Adrenal gland (tissue), 12 donors: ENCODE results near the gene ZNF446. TPM values are rescaled to one million over a fixed set of nuclear protein-coding genes. Genes with fewer than 3 reads are reported as not detected.

Experiments
- DNase-seq, 7 donors: peaks; one replicate each; pipeline ENCODE4 v3.0.0-alpha.2; 2019 to 2020
- H3K27ac ChIP-seq, 5 donors: fragments of 200-600 bp; sonication (generic) in 4 of 5; 1 replicate in 3 of 5; 2 replicates in 2 of 5; pipeline versions ENCODE4 v1.5.1 to v1.8.0; 2016 to 2020; ENCODE audit warnings: mild to moderate bottlenecking in 1 of 5
- H3K27me3 ChIP-seq: fragments of 200-600 bp; 2 replicates; pipeline ENCODE4 v1.8.0; 2021
- H3K36me3 ChIP-seq, 2 donors: fragments of 200-600 bp; replicated peaks in 1 of 2; 1 replicate in 1 of 2; 2 replicates in 1 of 2; pipeline versions ENCODE4 v1.5.1 to v1.8.0; 2018 to 2022
- H3K4me1 ChIP-seq, 2 donors: fragments of 200-600 bp; replicated peaks in 1 of 2; 1 replicate in 1 of 2; 2 replicates in 1 of 2; pipeline versions ENCODE4 v1.5.1 to v1.8.0; 2018 to 2021
- H3K4me3 ChIP-seq, 4 donors: fragments of 200-600 bp; sonication (generic) in 3 of 4; one replicate each; pipeline ENCODE4 v1.5.1; 2016 to 2018
- H3K9me3 ChIP-seq, 3 donors: fragments of 200-600 bp; sonication (generic) in 1 of 3; replicated peaks in 1 of 3; 1 replicate in 2 of 3; 2 replicates in 1 of 3; pipeline versions ENCODE4 v1.5.1 to v1.8.0; 2016 to 2021
- POLR2A ChIP-seq, 2 donors: fragments of 450-650 bp; IDR thresholded peaks; one replicate each; pipeline ENCODE4 v1.6.1; 2017; ENCODE audit warnings: antibody characterized with exemption in 2 of 2, mild to moderate bottlenecking in 2 of 2, moderate library complexity in 1 of 2
- WGBS, 4 donors: extraction: QIAGEN DNeasy Blood & Tissue Kit in 2 of 4; methylation state at CpG; one replicate each; pipeline versions ENCODE4 v1.1.5 to v1.1.7; 2013 to 2017; 5-methylcytosine and 5-hydroxymethylcytosine counted together
- intact Hi-C, 2 donors: fragments of 100-400 bp; cut with DNase I; formaldehyde crosslinking; loops; one replicate each; pipeline versions ENCODE4 v1.14.1 to v1.15.0; 2022 to 2023
- polyA plus RNA-seq, 3 donors: library from polyadenylated mRNA; stranded (reverse); fragments of 200-250 nt in 2 of 3; fragments of 350-450 nt in 1 of 3; fragmentation: Illumina TruSeq in 1 of 3; extraction: RNeasy Lipid Tissue Mini Kit (QIAGEN cat#74804) in 1 of 3; gene quantifications; one replicate each; pipeline ENCODE4 v1.2.3, GENCODE V29; 2013 to 2014
- total RNA-seq, 9 donors: library from RNA; depleted of rRNA in 4 of 9; stranded (reverse); fragments of >200 nt in 4 of 9; fragments of 120-200 nt in 1 of 9; fragmentation: NEBNext Ultra II Directional in 1 of 9; extraction: Animal tissue kit (Norgen Biotek cat#: 25700) in 1 of 9; gene quantifications; one replicate each; pipeline versions ENCODE4 v1.1.0 to v1.2.4, GENCODE V29; 2013 to 2023
- TF ChIP-seq, protein P1 (sequence below), 6 experiments: fragments of 450-650 bp in 4 of 6; fragments of 200-600 bp in 2 of 6; sonication (generic) in 1 of 6; IDR thresholded peaks; 1 replicate in 5 of 6; 2 replicates in 1 of 6; pipeline versions ENCODE4 v1.5.1 to v1.8.0; 2016 to 2021; ENCODE audit warnings: antibody characterized with exemption in 6 of 6, mild to moderate bottlenecking in 2 of 6, moderate library complexity in 1 of 6
- donor health status: healthy with polysubstance abuse.
- donor health status: Bipolar disorder and iron deficiency.
- donor health status: DM: yes; HTN: yes; CAD: no.
- donor health status: DM: no; HTN: no; CAD: no.
- donor health status: DM: no; HTN: no; CAD: no.
- donor health status: DM: yes; HTN: yes; CAD: no.

The ZNF446 gene
- total and polyA plus RNA-seq, 12 donors: 2.7 to 30.8 (median 15.0) TPM

DNA sequence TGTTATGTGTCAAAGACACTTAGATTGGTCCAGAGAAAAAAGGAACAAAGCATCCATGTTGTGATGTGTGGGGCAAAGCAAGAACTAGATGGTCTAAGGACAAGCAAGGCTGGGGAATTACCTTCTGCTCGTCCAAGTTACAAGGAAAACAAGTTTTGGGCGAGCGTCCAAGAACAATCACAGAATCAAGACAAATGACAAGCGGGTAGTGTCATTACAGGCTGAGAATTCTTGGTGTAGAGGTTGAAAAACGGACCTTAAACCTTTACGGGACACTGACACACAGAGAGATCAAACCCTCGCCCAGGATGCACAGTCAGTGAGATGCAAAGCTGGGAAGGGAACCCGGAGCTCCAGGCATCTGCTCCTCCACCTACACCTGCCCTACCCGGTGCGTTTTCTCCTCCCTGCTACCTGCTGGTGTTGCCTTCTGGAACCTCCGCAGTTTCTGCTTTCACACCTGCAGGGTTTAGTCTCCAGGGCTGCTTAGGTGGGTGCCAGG lies 25.2 kb upstream of the ZNF446 start:
- intact Hi-C loops: no loop called here
- Histone ChIP-seq H3K36me3 (peaks cover 0 to 5% of the 10 kb centered on the region in 2 donors), H3K27ac (peak overlapping the region in 1 of 5 donors; percentile 74), H3K4me3 (peak overlapping the region in 3 of 4 donors; percentile 81 to 99 (median 90)), H3K4me1 (peaks cover 6 to 9% of the 10 kb centered on the region in 2 donors), H3K27me3 (no peaks in the 10 kb centered on the region), H3K9me3 (no peaks in the 10 kb centered on the region)
- peak in 2 of 7 donors; percentile 55 for DNase-seq
- no peak for TF ChIP-seq POLR2A (IDR thresholded peaks at IDR 0.05)
- TF ChIP-seq, protein P1, sequence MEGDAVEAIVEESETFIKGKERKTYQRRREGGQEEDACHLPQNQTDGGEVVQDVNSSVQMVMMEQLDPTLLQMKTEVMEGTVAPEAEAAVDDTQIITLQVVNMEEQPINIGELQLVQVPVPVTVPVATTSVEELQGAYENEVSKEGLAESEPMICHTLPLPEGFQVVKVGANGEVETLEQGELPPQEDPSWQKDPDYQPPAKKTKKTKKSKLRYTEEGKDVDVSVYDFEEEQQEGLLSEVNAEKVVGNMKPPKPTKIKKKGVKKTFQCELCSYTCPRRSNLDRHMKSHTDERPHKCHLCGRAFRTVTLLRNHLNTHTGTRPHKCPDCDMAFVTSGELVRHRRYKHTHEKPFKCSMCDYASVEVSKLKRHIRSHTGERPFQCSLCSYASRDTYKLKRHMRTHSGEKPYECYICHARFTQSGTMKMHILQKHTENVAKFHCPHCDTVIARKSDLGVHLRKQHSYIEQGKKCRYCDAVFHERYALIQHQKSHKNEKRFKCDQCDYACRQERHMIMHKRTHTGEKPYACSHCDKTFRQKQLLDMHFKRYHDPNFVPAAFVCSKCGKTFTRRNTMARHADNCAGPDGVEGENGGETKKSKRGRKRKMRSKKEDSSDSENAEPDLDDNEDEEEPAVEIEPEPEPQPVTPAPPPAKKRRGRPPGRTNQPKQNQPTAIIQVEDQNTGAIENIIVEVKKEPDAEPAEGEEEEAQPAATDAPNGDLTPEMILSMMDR (IDR thresholded peaks at IDR 0.05): no peak
- 3 to 7% (median 5%) methylated on average over 7 to 11 of the region's 11 CpGs for WGBS, 4 donors

- peak; percentile 96 to 99 (median 97) for DNase-seq
- Histone ChIP-seq H3K4me1 (peaks cover 6 to 9% of the 10 kb centered on the region in 2 donors), H3K27me3 (no peaks in the 10 kb centered on the region), H3K27ac (peak within 1 kb of the TSS in 2 of 5 donors; percentile 63 to 74), H3K36me3 (peaks cover 0 to 10% of the 10 kb centered on the region in 2 donors), H3K9me3 (no peaks in the 10 kb centered on the region), H3K4me3 (peak within 1 kb of the TSS in 3 of 4 donors; percentile 81 to 99 (median 90))
- peak; percentile 49 to 56 for TF ChIP-seq POLR2A (IDR thresholded peaks at IDR 0.05)
- TF ChIP-seq, protein P1 (IDR thresholded peaks at IDR 0.05): no peak
- intact Hi-C loops: no loop called here
- WGBS, 4 donors: 0 to 4% (median 0%) methylated on average over 5 to 79 of the region's 79 CpGs
Measured at GRCh38 chr19:58451358-58452101, 24.6 kb upstream of the ZNF446 start, which contains the start of gene ZNF324B. TSS of gene ZNF324B (plus strand) at chr19:58451622. CDS start at chr19:58453702, 2,080 bp downstream.

DNA sequence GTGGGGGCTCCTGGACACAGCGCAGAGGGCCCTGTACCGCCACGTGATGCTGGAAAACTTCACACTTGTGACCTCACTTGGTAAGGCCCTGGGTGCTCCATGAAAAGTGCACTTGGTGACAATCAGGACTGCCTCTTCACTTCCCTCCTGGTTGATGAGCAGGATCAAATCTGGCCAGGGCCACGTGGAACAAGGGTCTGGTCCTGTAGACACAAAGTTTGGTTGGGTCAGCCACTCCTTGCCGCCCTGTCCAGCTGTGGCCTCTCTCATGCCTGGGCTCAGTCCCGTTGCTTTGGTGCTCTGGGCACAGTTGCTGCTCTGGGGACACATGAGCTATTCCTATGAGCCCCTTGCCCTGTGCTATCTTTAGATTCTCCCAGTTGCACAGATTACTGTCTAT lies 22.4 kb upstream of the ZNF446 start:
- DNase-seq: no peak
- intact Hi-C loops: no loop called here
- no peaks in the 10 kb centered on the region for H3K9me3 ChIP-seq
- H3K36me3 ChIP-seq: peaks cover 0 to 16% of the 10 kb centered on the region in 2 donors
- no peaks in the 10 kb centered on the region for H3K27me3 ChIP-seq
- 94 to 96% (median 95%) methylated on average over 5 to 6 of the region's 6 CpGs for WGBS, 4 donors
- no peak overlapping the region for H3K4me3 ChIP-seq
- TF ChIP-seq POLR2A (IDR thresholded peaks at IDR 0.05): no peak
- TF ChIP-seq, protein P1 (IDR thresholded peaks at IDR 0.05): no peak
- no peak overlapping the region for H3K27ac ChIP-seq
- peaks cover 6 to 9% of the 10 kb centered on the region in 2 donors for H3K4me1 ChIP-seq

DNA sequence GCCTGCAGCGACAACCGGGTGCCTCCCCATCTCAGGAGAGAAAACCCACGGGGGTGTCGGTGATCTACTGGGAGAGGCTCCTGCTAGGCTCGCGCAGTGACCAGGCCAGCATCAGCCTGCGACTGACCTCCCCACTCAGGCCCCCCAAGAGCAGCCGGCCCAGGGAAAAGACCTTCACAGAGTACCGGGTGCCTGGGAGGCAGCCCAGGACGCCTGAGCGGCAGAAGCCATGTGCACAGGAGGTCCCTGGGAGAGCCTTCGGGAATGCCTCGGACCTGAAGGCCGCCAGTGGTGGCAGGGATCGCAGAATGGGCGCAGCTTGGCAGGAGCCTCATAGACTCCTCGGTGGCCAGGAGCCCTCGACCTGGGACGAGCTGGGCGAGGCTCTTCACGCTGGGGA lies 20.8 kb upstream of the ZNF446 start:
- intact Hi-C loops: no loop called here
- 93 to 97% (median 95%) methylated on average over 11 to 20 of the region's 21 CpGs for WGBS, 4 donors
- H3K4me3 ChIP-seq: no peak overlapping the region
- H3K27me3 ChIP-seq: no peaks in the 10 kb centered on the region
- H3K9me3 ChIP-seq: no peaks in the 10 kb centered on the region
- no peak overlapping the region for H3K27ac ChIP-seq
- H3K36me3 ChIP-seq: peaks cover 0 to 16% of the 10 kb centered on the region in 2 donors
- TF ChIP-seq POLR2A (IDR thresholded peaks at IDR 0.05): no peak
- TF ChIP-seq, protein P1 (IDR thresholded peaks at IDR 0.05): no peak
- no peak for DNase-seq
- peaks cover 6 to 9% of the 10 kb centered on the region in 2 donors for H3K4me1 ChIP-seq
